Testis (tissue), 3 donors: ENCODE results near the gene PEA15. TPM values are rescaled to one million over a fixed set of nuclear protein-coding genes. Genes with fewer than 3 reads are reported as not detected.

ENCODE experiments used
- DNase-seq: peaks from one replicate; pipeline ENCODE4 v3.0.0-alpha.2; 2019
- H3K27ac ChIP-seq, 2 donors: fragments of 200-600 bp; sonication (generic); one replicate each; pipeline ENCODE4 v1.5.1; 2019
- H3K27me3 ChIP-seq: fragments of 200-600 bp; sonication (generic); one replicate; pipeline ENCODE4 v1.5.1; 2019
- H3K36me3 ChIP-seq: fragments of 200-600 bp; sonication (generic); one replicate; pipeline ENCODE4 v1.5.1; 2017; ENCODE audit warnings: low read depth; ENCODE audit errors: missing control alignments
- H3K4me1 ChIP-seq: fragments of 200-600 bp; sonication (generic); one replicate; pipeline ENCODE4 v1.5.1; 2019
- H3K4me3 ChIP-seq, 2 donors: fragments of 200-600 bp; sonication (generic); one replicate each; pipeline ENCODE4 v1.5.1; 2017 to 2019
- H3K9me3 ChIP-seq: fragments of 200-600 bp; sonication (generic); one replicate; pipeline ENCODE4 v1.5.1; 2017
- CTCF ChIP-seq, 3 experiments: fragments of 450-650 bp in 2 of 3; fragments of 200-600 bp in 1 of 3; sonication (generic) in 1 of 3; IDR thresholded peaks; one replicate each; pipeline ENCODE4 v1.5.1; 2016 to 2019; ENCODE audit warnings: antibody characterized with exemption in 3 of 3, mild to moderate bottlenecking in 2 of 3, moderate library complexity in 1 of 3
- POLR2A ChIP-seq: fragments of 450-650 bp; IDR thresholded peaks from one replicate; pipeline ENCODE4 v1.6.1; 2017; ENCODE audit warnings: antibody characterized with exemption, mild to moderate bottlenecking, moderate library complexity
- WGBS, 2 donors: methylation state at CpG; one replicate each; pipeline ENCODE4 v1.1.5; 2018; 5-methylcytosine and 5-hydroxymethylcytosine counted together
- intact Hi-C: fragments of 100-400 bp; cut with DNase I; formaldehyde crosslinking; loops from one replicate; pipeline ENCODE4 v1.15.1; 2023; ENCODE audit warnings: low total_unique reads
- polyA plus RNA-seq: library from polyadenylated mRNA; stranded (reverse); fragments of 350-450 nt; fragmentation: Illumina TruSeq; extraction: RNeasy Lipid Tissue Mini Kit (QIAGEN cat#74804); gene quantifications from one replicate; pipeline ENCODE4 v1.2.3, GENCODE V29; 2014; ENCODE audit warnings: low read depth, low replicate concordance; ENCODE audit not compliant: insufficient read depth
- total RNA-seq, 2 donors: library from RNA; depleted of rRNA; stranded (reverse); fragments of >200 nt; gene quantifications; one replicate each; pipeline ENCODE4 v1.2.3, GENCODE V29; 2016

Gene PEA15
- total and polyA plus RNA-seq, 3 donors from 2014 or later: 168 to 421 (median 229) TPM

- Histone ChIP-seq H3K4me3 (no peak within 1 kb of the TSS), H3K27me3 (no peaks in the 10 kb centered on the region), H3K36me3 (no peaks in the 10 kb centered on the region), H3K4me1 (peaks cover 11% of the 10 kb centered on the region), H3K27ac (no peak within 1 kb of the TSS), H3K9me3 (no peaks in the 10 kb centered on the region)
- 67 to 73% methylated on average over 15 of the region's 15 CpGs for WGBS, 2 donors
- DNase-seq: peak; percentile 49
- intact Hi-C loops: loop anchor here (10.0 kb wide), 2 partner anchors 55 to 85 kb away; no protein-coding TSS in a partner anchor
- no peak for TF ChIP-seq POLR2A
- no peak for TF ChIP-seq CTCF (IDR thresholded peaks at IDR 0.05)
Observed at GRCh38 chr1:160189649-160190625, 15.2 kb upstream of the PEA15 start, which contains the start of gene CASQ1. Gene CASQ1, plus strand, starts transcription at chr1:160190575. Its CDS starts 177 bp downstream, at chr1:160190752.

GRCh38 chr1:160191756-160192155, 13.4 kb upstream of the PEA15 start:
- no peak for DNase-seq
- intact Hi-C loops: loop anchor here (10.0 kb wide), 2 partner anchors 53 to 87 kb away; no protein-coding TSS in a partner anchor
- 88% methylated on average over 3 of the region's 3 CpGs for WGBS, 2 donors

GRCh38 chr1:160192234-160192633, 12.9 kb upstream of the PEA15 start:
- H3K4me3 ChIP-seq: no peak overlapping the region
- H3K27me3 ChIP-seq: no peaks in the 10 kb centered on the region
- no peak for DNase-seq
- intact Hi-C loops: loop anchor here (10.0 kb wide), 2 partner anchors 53 to 87 kb away; no protein-coding TSS in a partner anchor
- peaks cover 11% of the 10 kb centered on the region for H3K4me1 ChIP-seq
- H3K9me3 ChIP-seq: no peaks in the 10 kb centered on the region
- TF ChIP-seq CTCF (IDR thresholded peaks at IDR 0.05): no peak
- TF ChIP-seq POLR2A: no peak
- H3K36me3 ChIP-seq: no peaks in the 10 kb centered on the region
- H3K27ac ChIP-seq: no peak overlapping the region

More at GRCh38 chr1:160191756-160192155, 13.4 kb upstream of the PEA15 start:
- Histone ChIP-seq H3K4me1 (peaks cover 11% of the 10 kb centered on the region), H3K27me3 (no peaks in the 10 kb centered on the region), H3K4me3 (no peak overlapping the region), H3K9me3 (no peaks in the 10 kb centered on the region), H3K27ac (no peak overlapping the region), H3K36me3 (no peaks in the 10 kb centered on the region)
- no peak for TF ChIP-seq CTCF (IDR thresholded peaks at IDR 0.05)
- TF ChIP-seq POLR2A: no peak

GRCh38 chr1:160193091-160193819, 11.9 kb upstream of the PEA15 start:
- no peaks in the 10 kb centered on the region for H3K36me3 ChIP-seq
- peaks cover 11% of the 10 kb centered on the region for H3K4me1 ChIP-seq
- 18 to 25% methylated on average over 10 to 16 of the region's 16 CpGs for WGBS, 2 donors
- H3K4me3 ChIP-seq: no peak overlapping the region
- H3K9me3 ChIP-seq: no peaks in the 10 kb centered on the region
- peak; percentile 92 for DNase-seq
- intact Hi-C loops: loop anchor here (10.0 kb wide), 2 partner anchors 52 to 88 kb away; no protein-coding TSS in a partner anchor
- TF ChIP-seq POLR2A: no peak
- TF ChIP-seq CTCF (IDR thresholded peaks at IDR 0.05): peak; percentile 93 to 98 (median 98)
- H3K27ac ChIP-seq: no peak overlapping the region
- H3K27me3 ChIP-seq: no peaks in the 10 kb centered on the region
